GM12878 (cell line): ENCODE data around the gene RAC2. TPM values are rescaled to one million over a fixed set of nuclear protein-coding genes. Genes with fewer than 3 reads are reported as not detected.

Source experiments
- ATAC-seq: fragments of 200-7000 bp; cut with Tn5 transposase; 3 replicates; pipeline ENCODE4 v1.9.1; 2020; ENCODE audit warnings: mild to moderate bottlenecking, moderate library complexity
- BruUV-seq: library from RNA; stranded (reverse); fragments of 400-500 nt; replicated peaks from 2 replicates; lab custom pipeline; 2021; lab: Mats Ljungman, UMichigan
- CTCF ChIA-PET: fragments of 300-600 bp; sonication (Branson Sonifier 250); formaldehyde crosslinking; extraction: SDS; loops from one replicate; lab custom pipeline; 2021; ENCODE audit warnings: inconsistent platforms; lab: Yijun Ruan, JAX
- POLR2A ChIA-PET: fragments of 350-600 bp; formaldehyde crosslinking; extraction: SDS; loops from one replicate; lab custom pipeline; 2021; ENCODE audit warnings: inconsistent platforms; lab: Charles Lee
- RAD21 ChIA-PET: fragments of 300-600 bp; sonication (Branson Sonifier 250); formaldehyde crosslinking; loops from one replicate; lab custom pipeline; 2023; ENCODE audit warnings: antibody characterized with exemption; ENCODE audit not compliant: unreplicated experiment; lab: Charles Lee
- SMC1A ChIA-PET: fragments of 300-600 bp; sonication (Branson Sonifier 250); formaldehyde crosslinking; loops from one replicate; lab custom pipeline; 2023; ENCODE audit not compliant: unreplicated experiment, uncharacterized antibody; lab: Charles Lee
- DNase-seq: peaks from one replicate; pipeline ENCODE4 v3.0.0-alpha.2; 2011; ENCODE audit warnings: low read depth, low spot score
- FAIRE-seq: peaks from 3 replicates; lab custom pipeline; 2011; peaks lifted over from hg19 to GRCh38; lab: Jason Lieb, UNC
- H2AFZ ChIP-seq: 2 replicates; pipeline ENCODE4 v1.6.0; 2011; ENCODE audit warnings: low read depth, low read length, control low read depth; ENCODE audit not compliant: control insufficient read depth
- H3K27ac ChIP-seq: 2 replicates; pipeline ENCODE4 v1.5.1; 2011; ENCODE audit warnings: control low read depth; ENCODE audit not compliant: control insufficient read depth, insufficient read depth
- H3K27me3 ChIP-seq, 2 experiments: replicated peaks in 1 of 2; 2 replicates each; pipeline versions ENCODE4 v1.6.0 to v1.6.1; 2011; ENCODE audit warnings: low read length in 1 of 2; ENCODE audit not compliant: control insufficient read depth in 2 of 2, insufficient read depth in 2 of 2
- H3K36me3 ChIP-seq, 2 experiments: 2 replicates each; pipeline ENCODE4 v1.5.1; 2011; ENCODE audit warnings: low read length in 1 of 2; ENCODE audit not compliant: control insufficient read depth in 2 of 2, insufficient read depth in 2 of 2
- H3K4me1 ChIP-seq: 2 replicates; pipeline ENCODE4 v1.6.1; 2011; ENCODE audit warnings: mild to moderate bottlenecking, low read length, moderate library complexity, mixed read lengths; ENCODE audit not compliant: control insufficient read depth, insufficient read depth
- H3K4me2 ChIP-seq: 2 replicates; pipeline ENCODE4 v1.6.0; 2011; ENCODE audit warnings: control low read depth; ENCODE audit not compliant: control insufficient read depth, insufficient read depth
- H3K4me3 ChIP-seq: fragments of 200-600 bp; sonication (generic); 2 replicates; pipeline ENCODE4 v1.5.1; 2016
- H3K79me2 ChIP-seq: 2 replicates; pipeline ENCODE4 v1.6.0; 2011; ENCODE audit warnings: low read length; ENCODE audit not compliant: control insufficient read depth, insufficient read depth
- H3K9ac ChIP-seq: 2 replicates; pipeline ENCODE4 v1.8.0; 2011; ENCODE audit warnings: low read length, control low read depth, mixed read lengths; ENCODE audit not compliant: control insufficient read depth, insufficient read depth
- H3K9me3 ChIP-seq: replicated peaks from 3 replicates; pipeline ENCODE4 v1.5.1; 2011; ENCODE audit warnings: mild to moderate bottlenecking, low read length; ENCODE audit not compliant: control insufficient read depth, insufficient read depth
- H4K20me1 ChIP-seq: 2 replicates; pipeline ENCODE4 v1.6.0; 2011; ENCODE audit not compliant: control insufficient read depth, insufficient read depth
- POU2F2 ChIP-seq: IDR thresholded peaks from 3 replicates; pipeline ENCODE4 v1.6.1; 2011; ENCODE audit warnings: low read depth, mild to moderate bottlenecking, low read length, borderline replicate concordance
- TCF7 ChIP-seq: IDR thresholded peaks from 2 replicates; pipeline ENCODE4 v1.6.1; 2014; ENCODE audit warnings: antibody characterized with exemption, borderline replicate concordance
- WGBS: methylation state at CpG from one replicate; pipeline ENCODE4 v1.1.6; 2016; ENCODE audit warnings: low lambda C conversion rate; ENCODE audit not compliant: insufficient replicate concordance, insufficient coverage; ENCODE audit errors: missing lambda C conversion rate; 5-methylcytosine and 5-hydroxymethylcytosine counted together
- in situ Hi-C: fragments of 300-500 bp; cut with MboI; formaldehyde crosslinking; loops from 9 replicates; pipeline ENCODE4 v1.14.3; 2018; ENCODE audit warnings: mixed read lengths
- intact Hi-C: fragments of 100-400 bp; cut with micrococcal nuclease; formaldehyde crosslinking; loops from one replicate; pipeline ENCODE4 v1.14.2; 2022; ENCODE audit not compliant: unreplicated experiment
- polyA plus RNA-seq, 11 experiments: library from polyadenylated mRNA; depleted of rRNA in 4 of 11; unstranded in 6 of 11; stranded (reverse) in 5 of 11; fragments of >200 nt; fragmentation: Nextera tagmentation in 4 of 11; fragmentation: Illumina TruSeq in 1 of 11; extraction: Ambion mirVana in 4 of 11; extraction: Trizol in 1 of 11; gene quantifications; 1 replicate in 1 of 11; 2 replicates in 10 of 11; pipeline versions ENCODE4 v1.2.1 to v1.2.3, GENCODE V29; 2011 to 2016; ENCODE audit warnings: inconsistent platforms in 2 of 11, missing spikeins in 2 of 11, low read depth in 1 of 11
- total RNA-seq, 4 experiments: library from RNA; depleted of rRNA in 3 of 4; stranded (reverse); fragments of >200 nt in 3 of 4; fragmentation: Illumina TruSeq in 1 of 4; extraction: Trizol in 1 of 4; gene quantifications; 2 replicates each; pipeline versions ENCODE4 v1.2.1 to v1.2.3, GENCODE V29; 2013 to 2021

The RAC2 gene
- total and polyA plus RNA-seq, 10 of the 15 experiments (the other 5 are each of a cell fraction or from before 2014, with no cell fraction given), result 102 to 386 (median 304) TPM

- ChIA-PET CTCF (interaction anchor here (0.7 to 5.9 kb wide), 35 partner anchors 8 to 309 kb away, joined by 3 to 265 read pairs (median 13); partner anchors contain the start of genes CYTH4, KCTD17 and RAC2), SMC1A (interaction anchor here (0.7 to 5.9 kb wide), 20 partner anchors 8 to 198 kb away, joined by 3 to 165 read pairs (median 17); partner anchors contain the start of genes C1QTNF6 and RAC2), POLR2A (interaction anchor here (0.7 to 2.9 kb wide), 9 partner anchors 17 to 110 kb away, joined by 3 to 51 read pairs (median 5); partner anchors contain the start of gene RAC2), RAD21 (interaction anchor here (0.9 to 4.9 kb wide), 19 partner anchors 9 to 308 kb away, joined by 3 to 132 read pairs (median 13); partner anchors contain the start of gene RAC2)
- 0 out of 2 replicates have a peak overlapping the region, but pooled peaks have one; percentile 31 for H3K4me2 ChIP-seq
- DNase-seq (no peak), ATAC-seq (peak; percentile 15; the same call in 2 of the 3 replicates), FAIRE-seq (no peak)
- no peaks in the 10 kb centered on the region for H3K79me2 ChIP-seq
- WGBS, result 78% methylated on average over 14 of the region's 14 CpGs
- H3K9ac ChIP-seq, result no peak overlapping the region
- no peaks in the 10 kb centered on the region for H3K36me3 ChIP-seq
- intact Hi-C loops (loop anchor here (1.0 kb wide), 1 partner anchor 44 kb away; no protein-coding TSS in a partner anchor), in situ Hi-C loops (no loop called here)
- no peaks in the 10 kb centered on the region for H3K27me3 ChIP-seq
- BruUV-seq, result no TSS peak
- H3K27ac ChIP-seq, result no peak overlapping the region
- peaks cover 8% of the 10 kb centered on the region; the same call in 1 of the 2 replicates for H3K4me1 ChIP-seq
- H3K9me3 ChIP-seq, result peaks cover 4% of the 10 kb centered on the region; the same call in 2 of the 3 replicates
- H4K20me1 ChIP-seq, result no peaks in the 10 kb centered on the region
- peak; percentile 97; the same call in 2 of the 3 replicates for TF ChIP-seq POU2F2
- no peak for TF ChIP-seq TCF7
- H2AFZ ChIP-seq, result no peak overlapping the region
- H3K4me3 ChIP-seq, result no peak overlapping the region
Observed at GRCh38 chr22:37258753-37259401, 14.8 kb upstream of the RAC2 start.
